GM12878 (cell line): ENCODE results near the gene MRGPRF. TPM values are rescaled to one million over a fixed set of nuclear protein-coding genes. Genes with fewer than 3 reads are reported as not detected.
A peak's percentile ranks its signal among the peaks of the same experiment; 100 is the strongest.

Source experiments
- ATAC-seq: fragments of 200-7000 bp; cut with Tn5 transposase; 3 replicates; pipeline ENCODE4 v1.9.1; 2020; ENCODE audit warnings: mild to moderate bottlenecking, moderate library complexity
- BruUV-seq: library from RNA; stranded (reverse); fragments of 400-500 nt; replicated peaks from 2 replicates; lab custom pipeline; 2021; lab: Mats Ljungman, UMichigan
- CTCF ChIA-PET: fragments of 300-600 bp; sonication (Branson Sonifier 250); formaldehyde crosslinking; extraction: SDS; loops from one replicate; lab custom pipeline; 2021; ENCODE audit warnings: inconsistent platforms; lab: Yijun Ruan, JAX
- POLR2A ChIA-PET: fragments of 350-600 bp; formaldehyde crosslinking; extraction: SDS; loops from one replicate; lab custom pipeline; 2021; ENCODE audit warnings: inconsistent platforms; lab: Charles Lee
- RAD21 ChIA-PET: fragments of 300-600 bp; sonication (Branson Sonifier 250); formaldehyde crosslinking; loops from one replicate; lab custom pipeline; 2023; ENCODE audit warnings: antibody characterized with exemption; ENCODE audit not compliant: unreplicated experiment; lab: Charles Lee
- SMC1A ChIA-PET: fragments of 300-600 bp; sonication (Branson Sonifier 250); formaldehyde crosslinking; loops from one replicate; lab custom pipeline; 2023; ENCODE audit not compliant: unreplicated experiment, uncharacterized antibody; lab: Charles Lee
- DNase-seq: peaks from one replicate; pipeline ENCODE4 v3.0.0-alpha.2; 2011; ENCODE audit warnings: low read depth, low spot score
- FAIRE-seq: peaks from 3 replicates; lab custom pipeline; 2011; peaks lifted over from hg19 to GRCh38; lab: Jason Lieb, UNC
- H2AFZ ChIP-seq: 2 replicates; pipeline ENCODE4 v1.6.0; 2011; ENCODE audit warnings: low read depth, low read length, control low read depth; ENCODE audit not compliant: control insufficient read depth
- H3K27ac ChIP-seq: 2 replicates; pipeline ENCODE4 v1.5.1; 2011; ENCODE audit warnings: control low read depth; ENCODE audit not compliant: control insufficient read depth, insufficient read depth
- H3K27me3 ChIP-seq, 2 experiments: replicated peaks in 1 of 2; 2 replicates each; pipeline versions ENCODE4 v1.6.0 to v1.6.1; 2011; ENCODE audit warnings: low read length in 1 of 2; ENCODE audit not compliant: control insufficient read depth in 2 of 2, insufficient read depth in 2 of 2
- H3K36me3 ChIP-seq, 2 experiments: 2 replicates each; pipeline ENCODE4 v1.5.1; 2011; ENCODE audit warnings: low read length in 1 of 2; ENCODE audit not compliant: control insufficient read depth in 2 of 2, insufficient read depth in 2 of 2
- H3K4me1 ChIP-seq: 2 replicates; pipeline ENCODE4 v1.6.1; 2011; ENCODE audit warnings: mild to moderate bottlenecking, low read length, moderate library complexity, mixed read lengths; ENCODE audit not compliant: control insufficient read depth, insufficient read depth
- H3K4me2 ChIP-seq: 2 replicates; pipeline ENCODE4 v1.6.0; 2011; ENCODE audit warnings: control low read depth; ENCODE audit not compliant: control insufficient read depth, insufficient read depth
- H3K4me3 ChIP-seq: fragments of 200-600 bp; sonication (generic); 2 replicates; pipeline ENCODE4 v1.5.1; 2016
- H3K79me2 ChIP-seq: 2 replicates; pipeline ENCODE4 v1.6.0; 2011; ENCODE audit warnings: low read length; ENCODE audit not compliant: control insufficient read depth, insufficient read depth
- H3K9ac ChIP-seq: 2 replicates; pipeline ENCODE4 v1.8.0; 2011; ENCODE audit warnings: low read length, control low read depth, mixed read lengths; ENCODE audit not compliant: control insufficient read depth, insufficient read depth
- H3K9me3 ChIP-seq: replicated peaks from 3 replicates; pipeline ENCODE4 v1.5.1; 2011; ENCODE audit warnings: mild to moderate bottlenecking, low read length; ENCODE audit not compliant: control insufficient read depth, insufficient read depth
- H4K20me1 ChIP-seq: 2 replicates; pipeline ENCODE4 v1.6.0; 2011; ENCODE audit not compliant: control insufficient read depth, insufficient read depth
- BCL11A ChIP-seq: IDR thresholded peaks from 2 replicates; pipeline ENCODE4 v1.6.1; 2011; ENCODE audit warnings: low read depth, low read length
- HCFC1 ChIP-seq: fragments of 150-350 bp; IDR thresholded peaks from 2 replicates; pipeline ENCODE4 v1.6.1; 2014; ENCODE audit warnings: low read length
- JUNB ChIP-seq: IDR thresholded peaks from 2 replicates; pipeline ENCODE4 v1.6.1; 2016; ENCODE audit warnings: antibody characterized with exemption, mild to moderate bottlenecking
- MEF2A ChIP-seq: IDR thresholded peaks from 2 replicates; pipeline ENCODE4 v1.6.1; 2011; ENCODE audit warnings: low read depth, mild to moderate bottlenecking, low read length, moderate library complexity; ENCODE audit not compliant: insufficient read depth
- MTA2 ChIP-seq: fragments of 450-650 bp; IDR thresholded peaks from 2 replicates; pipeline ENCODE4 v1.6.1; 2016; ENCODE audit warnings: low read depth, mild to moderate bottlenecking, moderate library complexity
- NFYB ChIP-seq: IDR thresholded peaks from 2 replicates; pipeline ENCODE4 v1.6.1; 2011; ENCODE audit warnings: low read depth, mild to moderate bottlenecking, low read length, improper control_type of control experiment, moderate library complexity; ENCODE audit not compliant: insufficient read depth
- PKNOX1 ChIP-seq: fragments of 450-650 bp; IDR thresholded peaks from 2 replicates; pipeline ENCODE4 v1.6.1; 2016; ENCODE audit warnings: mild to moderate bottlenecking
- POLR2A ChIP-seq: IDR thresholded peaks from 2 replicates; pipeline ENCODE4 v1.6.1; 2011; ENCODE audit warnings: low read depth, mild to moderate bottlenecking, low read length
- RB1 ChIP-seq: fragments of 450-650 bp; formaldehyde crosslinking; IDR thresholded peaks from 2 replicates; pipeline ENCODE4 v1.6.1; 2017; ENCODE audit warnings: mild to moderate bottlenecking, borderline replicate concordance
- RCOR1 ChIP-seq: conservative IDR thresholded peaks from 2 replicates; pipeline ENCODE4 v1.6.1; 2012; ENCODE audit warnings: low read depth, low read length, improper control_type of control experiment
- SIX5 ChIP-seq: IDR thresholded peaks from 2 replicates; pipeline ENCODE4 v1.6.1; 2011; ENCODE audit warnings: mild to moderate bottlenecking, low read depth, low read length, moderate library complexity; ENCODE audit not compliant: severe bottlenecking
- SMARCA5 ChIP-seq: fragments of 450-650 bp; IDR thresholded peaks from 2 replicates; pipeline ENCODE4 v1.6.1; 2017; ENCODE audit warnings: mild to moderate bottlenecking
- SREBF2 ChIP-seq: IDR thresholded peaks from 2 replicates; pipeline ENCODE4 v1.6.1; 2012; ENCODE audit warnings: mild to moderate bottlenecking, low read length
- STAT3 ChIP-seq: IDR thresholded peaks from 2 replicates; pipeline ENCODE4 v1.6.1; 2011; ENCODE audit warnings: low read depth, low read length, improper control_type of control experiment
- USF2 ChIP-seq: IDR thresholded peaks from 2 replicates; pipeline ENCODE4 v1.6.1; 2011; ENCODE audit warnings: low read depth, low read length, improper control_type of control experiment, borderline replicate concordance
- YY1 ChIP-seq: IDR thresholded peaks from 2 replicates; pipeline ENCODE4 v1.6.1; 2011; ENCODE audit warnings: low read depth, mild to moderate bottlenecking, low read length
- ZBTB4 ChIP-seq: fragments of 450-650 bp; formaldehyde crosslinking; IDR thresholded peaks from 2 replicates; pipeline ENCODE4 v1.4.0; 2022; ENCODE audit warnings: mild to moderate bottlenecking, moderate library complexity
- ZNF687 ChIP-seq: fragments of 450-650 bp; IDR thresholded peaks from 2 replicates; pipeline ENCODE4 v1.6.1; 2017; ENCODE audit warnings: mild to moderate bottlenecking, moderate library complexity
- WGBS: methylation state at CpG from one replicate; pipeline ENCODE4 v1.1.6; 2016; ENCODE audit warnings: low lambda C conversion rate; ENCODE audit not compliant: insufficient replicate concordance, insufficient coverage; ENCODE audit errors: missing lambda C conversion rate; 5-methylcytosine and 5-hydroxymethylcytosine counted together
- in situ Hi-C: fragments of 300-500 bp; cut with MboI; formaldehyde crosslinking; loops from 9 replicates; pipeline ENCODE4 v1.14.3; 2018; ENCODE audit warnings: mixed read lengths
- intact Hi-C: fragments of 100-400 bp; cut with micrococcal nuclease; formaldehyde crosslinking; loops from one replicate; pipeline ENCODE4 v1.14.2; 2022; ENCODE audit not compliant: unreplicated experiment
- polyA plus RNA-seq, 11 experiments: library from polyadenylated mRNA; depleted of rRNA in 4 of 11; unstranded in 6 of 11; stranded (reverse) in 5 of 11; fragments of >200 nt; fragmentation: Nextera tagmentation in 4 of 11; fragmentation: Illumina TruSeq in 1 of 11; extraction: Ambion mirVana in 4 of 11; extraction: Trizol in 1 of 11; gene quantifications; 1 replicate in 1 of 11; 2 replicates in 10 of 11; pipeline versions ENCODE4 v1.2.1 to v1.2.3, GENCODE V29; 2011 to 2016; ENCODE audit warnings: inconsistent platforms in 2 of 11, missing spikeins in 2 of 11, low read depth in 1 of 11
- total RNA-seq, 4 experiments: library from RNA; depleted of rRNA in 3 of 4; stranded (reverse); fragments of >200 nt in 3 of 4; fragmentation: Illumina TruSeq in 1 of 4; extraction: Trizol in 1 of 4; gene quantifications; 2 replicates each; pipeline versions ENCODE4 v1.2.1 to v1.2.3, GENCODE V29; 2013 to 2021

MRGPRF gene
- total and polyA plus RNA-seq, 10 of the 15 experiments (the other 5 are each of a cell fraction or from before 2014, with no cell fraction given) = not detected

- Histone ChIP-seq H3K27me3 (no peaks in the 10 kb centered on the region), H3K9me3 (peaks cover 4% of the 10 kb centered on the region; the same call in 2 of the 3 replicates), H3K27ac (no peak overlapping the region), H3K4me3 (no peak overlapping the region), H4K20me1 (no peaks in the 10 kb centered on the region), H3K4me2 (no peak overlapping the region), H3K9ac (no peak overlapping the region), H3K79me2 (no peaks in the 10 kb centered on the region), H3K36me3 (no peaks in the 10 kb centered on the region), H3K4me1 (no peaks in the 10 kb centered on the region; the same call in 1 of the 2 replicates), H2AFZ (no peak overlapping the region)
- ChIA-PET CTCF (no interaction called here), SMC1A (no interaction called here), POLR2A (no interaction called here), RAD21 (interaction anchor here (0.6 kb wide), 1 partner anchor 306 kb away, joined by 3 read pairs; no protein-coding TSS in a partner anchor)
- FAIRE-seq = peak; percentile 78
- no peak for DNase-seq
- BruUV-seq = no TSS peak
- TF ChIP-seq BCL11A = no peak
- TF ChIP-seq MEF2A = no peak
- TF ChIP-seq STAT3 = no peak
- no peak for TF ChIP-seq MTA2
- no peak for TF ChIP-seq ZBTB4 (CRISPR knock-in tag)
- TF ChIP-seq HCFC1 = no peak
- no peak for TF ChIP-seq RCOR1
- no peak for TF ChIP-seq SIX5
- TF ChIP-seq NFYB = no peak
- TF ChIP-seq YY1 = no peak
- no peak for TF ChIP-seq SREBF2
- TF ChIP-seq RB1 = no peak
- TF ChIP-seq USF2 = no peak
- no peak for TF ChIP-seq ZNF687
- TF ChIP-seq JUNB = no peak
- TF ChIP-seq POLR2A = no peak
- no peak for TF ChIP-seq SMARCA5
- no peak for TF ChIP-seq PKNOX1
- in situ Hi-C loops (no loop called here), intact Hi-C loops (no loop called here)
- no peak for ATAC-seq
- WGBS = 65% methylated on average over 3 of the region's 3 CpGs
These were observed 49.3 kb downstream of the MRGPRF start for GRCh38 chr11:68963779-68964178.
